AG04450 (cell line): ENCODE results near the gene KRT76. TPM values are rescaled to one million over a fixed set of nuclear protein-coding genes. Genes with fewer than 3 reads are reported as not detected.
"Not testable (repeated sequence)": the region's sequence is repeated elsewhere in the genome, so short reads cannot be mapped to it uniquely, and the experiment has no call there.

Source experiments
- CTCF ChIA-PET: fragments of 300-600, 350-600 bp; formaldehyde crosslinking; extraction: SDS; loops from one replicate; lab custom pipeline; 2022; ENCODE audit warnings: antibody characterized with exemption, inconsistent platforms; lab: Charles Lee
- POLR2A ChIA-PET: fragments of 350-600 bp; formaldehyde crosslinking; extraction: SDS; loops from one replicate; lab custom pipeline; 2021; ENCODE audit warnings: antibody characterized with exemption, inconsistent platforms; lab: Yijun Ruan, JAX
- DNase-seq: peaks from one replicate; pipeline ENCODE4 v3.0.0-alpha.2; 2011; ENCODE audit warnings: low read depth, low spot score
- H3K27ac ChIP-seq: one replicate; pipeline ENCODE4 v1.5.1; 2012; ENCODE audit warnings: low read depth, low read length, control low read depth
- H3K27me3 ChIP-seq: one replicate; pipeline ENCODE4 v1.6.0; 2012; ENCODE audit warnings: low read length; ENCODE audit not compliant: control insufficient read depth, insufficient read depth
- H3K4me3 ChIP-seq: 2 replicates; pipeline ENCODE4 v1.5.1; 2011; ENCODE audit warnings: mild to moderate bottlenecking, low read depth, low read length, control low read depth
- H3K9me3 ChIP-seq: 2 replicates; pipeline ENCODE4 v1.5.1; 2012; ENCODE audit warnings: low read length; ENCODE audit not compliant: control insufficient read depth, insufficient read depth
- CTCF ChIP-seq: IDR thresholded peaks from 2 replicates; pipeline ENCODE4 v1.5.1; 2011; ENCODE audit warnings: low read depth, low read length, control low read depth, inconsistent platforms
- polyA plus RNA-seq: library from polyadenylated mRNA; depleted of rRNA; stranded (reverse); fragments of >200 nt; gene quantifications from 2 replicates; pipeline ENCODE4 v1.2.3, GENCODE V29; 2011

The KRT76 gene
- polyA plus RNA-seq, 1 experiment: not detected

- Histone ChIP-seq H3K9me3 (peaks cover 10% of the 10 kb centered on the region; the same call in 1 of the 2 replicates), H3K27me3 (peaks cover 4% of the 10 kb centered on the region), H3K27ac (no peak overlapping the region), H3K4me3 (no peak overlapping the region)
- POLR2A ChIA-PET: no interaction called here
- DNase-seq: no peak
- CTCF ChIA-PET: no interaction called here
- no peak for TF ChIP-seq CTCF
These were observed 15.3 kb downstream of the KRT76 start for GRCh38 chr12:52761802-52762201.

GRCh38 chr12:52761218-52761617 lies 15.9 kb downstream of the KRT76 start:
- H3K27ac ChIP-seq, H3K9me3 ChIP-seq, DNase-seq, H3K4me3 ChIP-seq, CTCF ChIA-PET, POLR2A ChIA-PET, H3K27me3 ChIP-seq: not testable (repeated sequence)

- TF ChIP-seq CTCF: no peak
- no peak for DNase-seq
- H3K27me3 ChIP-seq: peaks cover 4% of the 10 kb centered on the region
- H3K4me3 ChIP-seq: no peak overlapping the region
- POLR2A ChIA-PET: no interaction called here
- H3K9me3 ChIP-seq: peaks cover 10% of the 10 kb centered on the region; the same call in 1 of the 2 replicates
- H3K27ac ChIP-seq: no peak overlapping the region
- CTCF ChIA-PET: no interaction called here
These were observed 16.5 kb downstream of the KRT76 start for GRCh38 chr12:52760623-52761022.

- no peak overlapping the region for H3K27ac ChIP-seq
- peaks cover 10% of the 10 kb centered on the region; the same call in 1 of the 2 replicates for H3K9me3 ChIP-seq
- POLR2A ChIA-PET: no interaction called here
- CTCF ChIA-PET: no interaction called here
- no peak for TF ChIP-seq CTCF
- no peak for DNase-seq
- no peak overlapping the region for H3K4me3 ChIP-seq
- peaks cover 4% of the 10 kb centered on the region for H3K27me3 ChIP-seq
These were observed 17.4 kb downstream of the KRT76 start for GRCh38 chr12:52759695-52760094.

GRCh38 chr12:52759218-52759617 lies 17.9 kb downstream of the KRT76 start:
- peaks cover 4% of the 10 kb centered on the region for H3K27me3 ChIP-seq
- ChIA-PET CTCF (no interaction called here), POLR2A (no interaction called here)
- TF ChIP-seq CTCF: no peak
- peaks cover 10% of the 10 kb centered on the region; the same call in 1 of the 2 replicates for H3K9me3 ChIP-seq
- H3K27ac ChIP-seq: no peak overlapping the region
- DNase-seq: no peak
- no peak overlapping the region for H3K4me3 ChIP-seq
